Fibroblast of the aortic adventitia (primary cell): ENCODE data around the gene ZACN. TPM values are rescaled to one million over a fixed set of nuclear protein-coding genes. Genes with fewer than 3 reads are reported as not detected.
"Not testable (repeated sequence)": the region's sequence is repeated elsewhere in the genome, so short reads cannot be mapped to it uniquely, and the experiment has no call there.

Experiments
- DNase-seq: peaks from one replicate; pipeline ENCODE4 v3.0.0-alpha.2; 2010; ENCODE audit warnings: low read depth
- H3K4me3 ChIP-seq: 2 replicates; pipeline ENCODE4 v1.5.1; 2011; ENCODE audit warnings: low read depth, mild to moderate bottlenecking, control low read depth, low read length, moderate library complexity
- CTCF ChIP-seq: IDR thresholded peaks from 2 replicates; pipeline ENCODE4 v1.5.1; 2011; ENCODE audit warnings: mild to moderate bottlenecking, low read length, control low read depth, inconsistent platforms; ENCODE audit not compliant: insufficient read depth
- total RNA-seq: library from RNA; depleted of rRNA; stranded (reverse); fragments of >200 nt; gene quantifications from 2 replicates; pipeline ENCODE4 v1.2.3, GENCODE V29; 2012; ENCODE audit warnings: low replicate concordance

Gene ZACN
- total RNA-seq, 1 donor: not detected

DNA sequence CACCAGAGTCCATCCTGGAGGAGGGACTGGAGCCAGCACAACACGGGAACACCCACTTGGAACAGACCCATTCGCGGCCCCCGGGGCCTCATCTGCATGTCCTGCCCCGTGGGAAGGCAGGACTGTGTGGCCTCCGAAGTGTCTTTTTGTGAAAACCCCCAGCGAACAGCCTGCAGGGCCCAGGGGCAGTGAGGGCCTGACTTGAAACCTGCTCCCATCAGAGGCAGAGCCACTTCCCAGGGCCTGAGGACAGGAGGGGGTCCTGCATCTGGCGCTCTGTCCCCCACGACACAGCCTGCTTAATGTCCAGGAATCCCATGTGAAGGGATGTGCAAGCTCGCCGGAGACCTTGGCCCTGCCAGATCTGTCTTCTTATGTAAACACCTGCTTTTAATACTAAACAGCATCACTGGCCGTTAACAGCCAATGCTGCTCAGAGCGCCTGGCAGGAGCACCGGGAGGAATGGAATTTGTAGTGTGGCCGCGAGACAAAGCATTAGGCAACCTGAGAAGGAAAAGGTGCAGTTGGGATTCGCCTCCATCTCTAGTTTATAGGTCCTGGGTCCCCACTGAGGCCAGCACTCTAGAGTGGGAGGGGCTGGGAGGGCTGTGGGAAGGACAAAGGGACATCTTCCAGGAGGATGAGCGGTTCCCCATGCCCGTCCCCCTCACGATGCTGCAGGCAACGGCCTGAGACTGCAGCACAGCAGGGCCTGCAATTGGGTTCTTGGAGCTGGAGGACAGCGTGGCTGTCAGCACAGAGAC lies 42.3 kb upstream of the ZACN start:
- no peak for TF ChIP-seq CTCF
- DNase-seq: peak; percentile 15

GRCh38 chr17:76038050-76038449 lies 40.9 kb upstream of the ZACN start:
- DNase-seq: no peak
- no peak for TF ChIP-seq CTCF
- no peak overlapping the region for H3K4me3 ChIP-seq

More for the DNA sequence above, 42.3 kb upstream of the ZACN start:
- H3K4me3 ChIP-seq: no peak overlapping the region

- no peak overlapping the region for H3K4me3 ChIP-seq
- no peak for DNase-seq
- TF ChIP-seq CTCF: no peak
These were observed 39.9 kb upstream of the ZACN start for GRCh38 chr17:76039121-76039520.

DNA sequence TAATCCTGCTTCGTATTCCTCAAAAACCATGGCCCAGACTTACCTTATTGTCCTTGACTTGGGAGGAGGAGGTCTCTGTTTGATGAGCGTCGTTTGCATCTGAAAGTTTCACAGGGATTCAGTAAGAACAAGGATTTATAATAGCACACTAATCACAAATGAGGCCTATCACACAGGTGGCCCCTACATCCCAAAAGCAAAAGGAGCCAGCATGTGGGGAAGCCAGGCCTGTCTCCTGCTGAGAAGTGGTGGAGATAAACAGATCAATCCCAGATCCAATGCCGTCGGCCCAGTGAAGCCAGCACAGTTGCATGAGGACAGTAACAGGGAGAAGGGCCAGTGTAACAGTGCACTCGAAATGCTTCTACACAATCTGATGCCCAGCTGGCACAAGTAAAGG lies 38.6 kb upstream of the ZACN start:
- H3K4me3 ChIP-seq: no peak overlapping the region
- DNase-seq: no peak
- no peak for TF ChIP-seq CTCF

- DNase-seq: not testable (repeated sequence)
These were observed 36.1 kb upstream of the ZACN start for GRCh38 chr17:76042868-76043267.

DNA sequence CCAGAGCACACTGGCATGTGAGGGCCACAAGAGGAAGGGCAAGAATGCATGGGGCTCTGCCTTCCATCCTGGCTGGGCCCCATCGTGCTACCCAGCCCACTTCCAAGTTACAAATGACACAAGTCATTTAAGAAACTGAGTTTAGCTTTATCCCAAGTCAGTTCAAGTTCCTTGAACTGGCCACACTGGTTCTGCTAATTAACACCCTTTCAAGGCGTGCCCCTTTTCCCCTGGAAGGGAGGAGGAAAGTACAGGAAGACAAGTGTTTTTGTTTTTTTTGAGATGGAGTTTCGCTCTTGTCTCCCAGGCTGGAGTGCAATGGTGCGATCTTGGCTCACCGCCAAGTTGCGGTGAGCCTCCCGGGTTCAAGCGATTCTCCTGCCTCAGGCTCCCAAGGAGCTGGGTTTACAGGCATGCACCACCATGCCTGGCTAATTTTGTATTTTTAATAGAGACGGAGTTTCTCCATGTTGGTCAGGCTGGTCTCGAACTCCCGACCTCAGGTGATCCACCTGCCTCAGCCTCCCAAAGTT lies 34.4 kb upstream of the ZACN start:
- not testable (repeated sequence) for DNase-seq, H3K4me3 ChIP-seq

More at GRCh38 chr17:76042868-76043267, 36.1 kb upstream of the ZACN start:
- H3K4me3 ChIP-seq: not testable (repeated sequence)

GRCh38 chr17:76046064-76046463 lies 32.9 kb upstream of the ZACN start:
- no peak for TF ChIP-seq CTCF
- DNase-seq: no peak
- no peak overlapping the region for H3K4me3 ChIP-seq
